GM18498 (cell line): ENCODE data around the gene EGFL7.

Experiments used
- ATAC-seq: cut with Tn5 transposase; IDR thresholded peaks from one replicate; pipeline ENCODE4 v1.9.1; 2021; ENCODE audit warnings: mild to moderate bottlenecking, moderate library complexity; ENCODE audit not compliant: unreplicated experiment

EGFL7 gene

GRCh38 chr9:136662656-136663581 is at the start of gene EGFL7:
Gene EGFL7 (plus strand): TSS chr9:136662916. CDS start chr9:136668283, 5,367 bp downstream.
- no peak for ATAC-seq

GRCh38 chr9:136613824-136614371 is 48.8 kb upstream of the EGFL7 start:
- no peak for ATAC-seq

- ATAC-seq, result no peak
Observed at GRCh38 chr9:136614372-136614922, 48.3 kb upstream of the EGFL7 start.

- no peak for ATAC-seq
Observed at GRCh38 chr9:136614967-136615623, 47.6 kb upstream of the EGFL7 start.

- no peak for ATAC-seq
Observed at GRCh38 chr9:136615631-136616306, 46.9 kb upstream of the EGFL7 start.

DNA sequence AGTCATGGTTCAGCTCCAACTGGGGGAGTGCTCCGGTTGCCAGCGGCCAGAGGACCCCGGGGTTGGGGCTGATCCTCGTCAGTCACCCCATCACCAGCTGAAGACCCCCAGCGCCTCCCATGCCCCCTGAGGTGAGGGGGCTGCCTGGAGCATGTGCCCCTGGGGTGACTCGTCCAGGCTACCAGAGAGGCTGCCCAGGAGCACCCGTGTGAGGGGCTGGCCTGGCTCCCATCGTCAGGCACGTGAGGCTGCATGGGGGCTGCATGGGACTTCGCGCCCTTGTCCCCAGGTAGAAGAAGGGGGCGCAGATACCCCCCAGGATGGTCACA is 46.4 kb upstream of the EGFL7 start:
- no peak for ATAC-seq

DNA sequence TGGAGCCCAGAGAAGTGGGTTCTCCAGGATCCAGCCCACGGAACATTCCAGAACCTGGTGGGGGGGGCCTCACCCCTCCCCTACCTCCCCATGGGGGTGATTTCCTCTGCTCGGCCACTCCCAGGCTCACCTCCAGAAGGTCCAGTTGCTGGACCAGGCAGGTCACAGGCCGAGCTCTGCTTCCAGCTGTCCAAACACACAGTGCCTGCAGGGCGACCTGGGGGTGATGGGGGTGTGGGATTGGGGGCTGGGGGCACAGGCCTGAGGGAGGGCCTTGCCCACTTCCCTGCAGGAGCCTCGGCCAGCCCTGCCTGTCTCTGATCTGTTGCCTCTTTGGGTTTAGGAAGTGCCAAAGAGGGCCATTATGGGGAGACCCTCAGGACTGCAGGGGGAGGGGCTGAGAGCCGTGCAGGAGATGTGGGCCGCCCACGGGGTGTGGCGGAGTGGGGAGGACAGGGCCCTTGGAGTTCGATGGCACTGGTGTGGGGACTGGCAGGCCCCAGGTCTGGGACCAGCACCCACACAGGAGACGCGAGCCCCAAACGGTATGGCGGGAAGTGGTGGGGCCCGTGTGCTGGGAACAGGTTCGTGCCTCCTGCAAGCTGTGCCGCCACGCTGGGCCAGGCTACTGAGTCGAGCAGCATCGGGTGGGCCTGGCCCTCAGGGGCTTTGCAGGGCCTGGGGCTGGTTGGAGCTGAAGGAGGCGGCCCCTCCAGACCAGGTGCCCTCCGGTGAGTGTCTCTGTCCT is 45.6 kb upstream of the EGFL7 start:
- ATAC-seq, result no peak

DNA sequence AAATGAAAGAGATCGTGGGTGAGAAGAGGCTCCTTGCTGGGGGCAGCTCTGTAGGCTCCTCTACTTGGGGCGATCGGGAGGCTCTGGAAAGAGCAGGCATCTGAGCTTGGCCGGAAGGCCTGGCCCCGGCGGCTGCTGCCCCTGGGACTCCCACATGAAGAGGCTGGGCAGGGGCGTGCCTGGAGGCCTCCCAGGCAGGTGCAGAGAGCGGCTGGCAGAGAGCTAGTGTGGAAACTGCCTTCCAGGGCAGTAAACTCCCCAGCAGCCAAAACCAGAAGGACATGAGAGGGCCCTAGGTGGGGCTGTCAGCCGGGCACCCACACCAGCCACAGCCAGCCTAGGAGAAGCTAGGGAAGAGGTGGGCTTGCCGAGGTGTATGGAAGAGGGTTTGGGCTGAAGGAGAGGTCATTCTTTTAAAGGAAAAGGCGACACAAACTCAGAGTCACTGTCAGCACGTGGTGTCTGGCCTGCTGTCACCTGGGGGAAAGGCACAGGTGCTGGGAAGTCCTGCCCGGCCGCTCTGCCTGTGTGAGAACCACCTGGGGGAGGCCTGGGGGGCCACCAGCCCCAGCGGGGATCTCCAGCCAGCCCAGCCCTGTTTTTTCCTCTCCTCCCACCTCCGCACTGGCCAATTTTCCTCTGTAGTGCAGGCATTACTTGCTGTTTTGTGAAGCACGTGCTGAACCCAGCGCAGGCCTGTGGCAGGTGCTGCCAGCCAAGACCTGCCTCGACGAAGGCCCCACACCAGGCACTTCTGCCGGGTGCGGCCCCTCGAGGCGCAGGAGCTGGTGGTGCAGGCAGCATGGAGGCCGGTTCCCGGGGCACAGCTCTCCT is 44.8 kb upstream of the EGFL7 start:
- no peak for ATAC-seq

DNA sequence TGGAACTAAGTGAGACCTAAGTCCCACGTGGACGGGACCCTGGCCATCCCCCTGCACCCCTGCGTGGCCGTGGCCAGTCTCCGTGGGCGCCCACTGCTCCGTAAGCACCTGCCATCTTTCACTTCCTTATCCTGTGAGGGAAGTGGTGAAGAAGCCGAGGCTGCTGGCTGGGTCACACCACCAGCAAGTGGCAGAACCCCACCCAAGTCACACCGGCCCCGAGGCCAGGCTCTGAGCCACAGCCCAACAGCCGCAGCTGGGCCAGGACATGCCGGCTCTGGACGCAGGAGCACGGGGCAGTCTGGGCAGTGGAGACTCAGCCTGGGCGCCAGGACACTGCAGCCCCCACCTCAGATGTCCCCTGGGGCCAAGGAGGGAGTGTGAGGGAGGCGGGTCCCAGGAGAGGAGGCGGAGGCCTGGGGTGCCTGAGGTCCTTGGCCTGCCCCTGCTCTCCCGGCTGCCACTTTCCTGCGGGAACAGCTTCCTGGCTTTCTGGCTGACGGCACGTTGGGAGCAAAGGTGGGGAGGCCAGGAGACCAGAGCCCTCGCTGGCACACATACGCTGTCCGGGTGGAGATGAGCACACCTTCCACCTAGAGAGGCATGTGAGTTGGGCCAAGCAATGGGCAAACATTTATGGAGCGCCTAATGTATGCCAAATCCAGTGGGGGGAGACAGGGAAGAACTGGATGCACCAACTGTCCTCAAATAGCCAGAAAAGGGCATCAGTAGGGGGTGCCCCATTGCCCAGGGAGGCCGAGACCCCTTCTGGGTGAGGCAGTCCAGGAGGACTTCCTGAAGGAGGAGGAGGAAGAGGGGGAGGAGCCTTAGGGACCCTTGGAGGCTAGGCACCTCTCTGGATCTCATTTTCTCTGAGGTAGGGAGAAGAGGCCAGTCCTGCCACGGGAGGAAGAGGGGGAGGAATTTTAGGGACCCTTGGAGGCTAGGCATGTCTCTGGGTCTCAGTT is 43.9 kb upstream of the EGFL7 start:
- ATAC-seq, result no peak

DNA sequence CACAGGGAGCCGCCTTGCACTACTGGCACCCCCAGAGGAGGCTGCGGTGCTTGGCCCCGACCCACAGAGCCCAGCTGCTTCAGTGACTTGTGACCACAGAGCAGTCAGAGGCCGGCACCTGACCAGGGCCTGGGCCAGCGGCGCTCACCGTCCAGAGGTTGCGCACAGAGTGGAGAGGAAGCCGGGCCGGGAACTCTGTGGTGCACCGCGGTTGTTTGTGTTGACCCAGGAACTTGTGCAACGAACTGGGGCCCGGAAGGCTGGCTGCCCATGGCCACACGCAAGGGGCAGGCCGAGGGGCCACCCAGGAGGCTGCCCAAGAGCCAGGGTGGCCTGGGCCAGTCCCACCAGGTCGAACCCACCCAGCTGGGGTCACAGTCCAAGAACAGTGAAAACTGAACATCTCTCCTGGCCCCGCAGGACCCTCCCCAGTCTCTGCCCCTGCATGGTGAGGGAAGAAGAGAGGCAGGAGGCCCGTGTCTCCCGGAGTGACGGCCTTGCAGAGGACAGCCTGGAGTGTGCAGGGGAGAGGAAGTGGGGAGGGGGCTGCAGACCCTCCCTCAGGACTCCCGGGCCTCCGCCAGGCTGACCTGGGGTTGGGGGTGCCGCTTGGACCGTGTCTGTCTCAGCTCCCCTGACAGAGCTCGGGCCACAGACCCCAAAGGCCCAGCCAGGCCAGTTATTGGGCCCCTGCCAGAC is 42.8 kb upstream of the EGFL7 start:
- no peak for ATAC-seq

GRCh38 chr9:136620441-136621018 is 42.2 kb upstream of the EGFL7 start:
- no peak for ATAC-seq

DNA sequence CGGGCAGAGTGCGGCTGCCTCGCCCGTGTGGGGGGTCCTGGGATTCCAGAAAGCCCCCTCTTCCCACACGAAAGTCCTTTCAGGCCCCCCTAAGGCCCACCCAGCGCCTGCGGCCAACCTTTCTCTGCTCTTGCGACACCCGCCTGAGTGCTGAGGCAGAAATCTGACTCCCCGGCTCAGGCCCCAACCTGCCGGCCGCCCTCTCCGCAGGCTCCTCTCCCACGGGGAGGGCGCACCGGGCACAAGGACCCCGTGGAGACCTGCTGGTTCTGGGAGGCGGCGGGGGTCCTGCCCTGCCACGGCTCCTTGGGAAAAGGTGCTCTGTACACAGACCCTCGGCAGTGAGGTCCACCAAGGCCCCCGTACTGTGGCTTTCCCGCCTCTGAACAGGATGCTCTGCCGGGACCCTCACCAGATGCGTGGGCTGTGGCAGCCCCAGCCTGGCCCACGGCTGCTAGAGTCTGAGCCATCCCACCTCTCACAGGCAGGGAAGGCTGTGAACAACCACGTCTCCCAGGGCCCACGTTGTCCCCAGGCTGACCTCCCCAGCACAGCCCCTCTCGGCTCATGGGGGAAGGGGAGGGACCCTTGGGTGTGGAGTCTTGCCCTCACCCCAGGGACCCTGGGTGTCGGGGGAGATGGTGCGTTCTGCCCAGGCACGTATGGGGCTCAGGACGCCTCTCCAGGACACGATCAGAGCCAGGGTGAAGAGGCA is 41.5 kb upstream of the EGFL7 start:
- ATAC-seq, result no peak

GRCh38 chr9:136621734-136622093 is 41.0 kb upstream of the EGFL7 start:
- ATAC-seq, result no peak

GRCh38 chr9:136622538-136622948 is 40.2 kb upstream of the EGFL7 start:
- no peak for ATAC-seq

DNA sequence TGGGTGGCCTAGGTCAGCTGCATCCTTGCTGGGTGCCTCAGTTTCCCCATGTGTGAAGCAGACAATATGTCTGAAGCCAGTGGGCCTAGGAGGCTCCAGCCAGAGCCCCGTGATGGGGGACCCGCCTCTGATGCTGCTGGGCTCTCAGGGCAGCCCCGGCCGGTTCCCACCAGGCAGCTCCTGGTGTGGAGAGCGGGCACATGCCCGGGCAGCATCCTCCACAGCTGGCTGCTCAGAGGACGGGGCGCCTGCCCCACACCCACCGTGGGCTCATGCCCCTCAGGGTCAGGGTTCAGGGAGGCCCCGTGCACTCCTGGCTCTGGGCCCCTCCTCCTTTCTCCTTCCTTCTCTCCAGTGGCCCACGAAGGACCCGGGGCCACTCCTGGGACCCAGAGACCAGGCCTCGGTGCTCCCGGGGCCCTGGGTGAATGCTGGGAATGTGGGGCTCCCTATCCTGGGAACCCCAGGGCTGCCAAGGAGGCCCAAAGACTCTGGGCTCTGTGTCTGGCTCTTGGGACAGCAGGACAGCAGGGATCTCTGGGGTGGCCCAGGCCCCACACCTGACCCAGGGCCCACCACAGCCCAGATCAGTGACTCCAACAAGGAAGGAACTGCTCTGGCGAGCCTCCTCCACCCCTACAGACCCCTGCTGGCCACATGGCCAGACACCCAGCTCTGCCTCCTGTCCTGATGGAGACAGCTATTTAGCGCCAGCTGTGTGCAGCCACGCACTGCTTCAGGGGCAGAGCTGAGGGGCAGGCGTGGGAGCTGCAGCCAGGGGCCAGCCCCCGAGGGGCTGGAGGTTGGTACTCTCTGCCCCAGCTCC is 39.5 kb upstream of the EGFL7 start:
- no peak for ATAC-seq

GRCh38 chr9:136623842-136624183 is 38.9 kb upstream of the EGFL7 start:
- no peak for ATAC-seq
